H4 (cell line): Measurements from ENCODE around the gene PTPRN2. TPM values are rescaled to one million over a fixed set of nuclear protein-coding genes. Genes with fewer than 3 reads are reported as not detected.

Experiments
- DNase-seq: peaks from one replicate; pipeline ENCODE4 v3.0.0-alpha.2; 2015; ENCODE audit warnings: low spot score
- total RNA-seq: library from RNA; depleted of rRNA; stranded (reverse); fragments of >200 nt; shearing (Covaris generic); gene quantifications from 2 replicates; pipeline ENCODE4 v1.2.3, GENCODE V29; 2014

The PTPRN2 gene
- total RNA-seq, 1 experiment from 2014 or later: 0.97 TPM

DNA sequence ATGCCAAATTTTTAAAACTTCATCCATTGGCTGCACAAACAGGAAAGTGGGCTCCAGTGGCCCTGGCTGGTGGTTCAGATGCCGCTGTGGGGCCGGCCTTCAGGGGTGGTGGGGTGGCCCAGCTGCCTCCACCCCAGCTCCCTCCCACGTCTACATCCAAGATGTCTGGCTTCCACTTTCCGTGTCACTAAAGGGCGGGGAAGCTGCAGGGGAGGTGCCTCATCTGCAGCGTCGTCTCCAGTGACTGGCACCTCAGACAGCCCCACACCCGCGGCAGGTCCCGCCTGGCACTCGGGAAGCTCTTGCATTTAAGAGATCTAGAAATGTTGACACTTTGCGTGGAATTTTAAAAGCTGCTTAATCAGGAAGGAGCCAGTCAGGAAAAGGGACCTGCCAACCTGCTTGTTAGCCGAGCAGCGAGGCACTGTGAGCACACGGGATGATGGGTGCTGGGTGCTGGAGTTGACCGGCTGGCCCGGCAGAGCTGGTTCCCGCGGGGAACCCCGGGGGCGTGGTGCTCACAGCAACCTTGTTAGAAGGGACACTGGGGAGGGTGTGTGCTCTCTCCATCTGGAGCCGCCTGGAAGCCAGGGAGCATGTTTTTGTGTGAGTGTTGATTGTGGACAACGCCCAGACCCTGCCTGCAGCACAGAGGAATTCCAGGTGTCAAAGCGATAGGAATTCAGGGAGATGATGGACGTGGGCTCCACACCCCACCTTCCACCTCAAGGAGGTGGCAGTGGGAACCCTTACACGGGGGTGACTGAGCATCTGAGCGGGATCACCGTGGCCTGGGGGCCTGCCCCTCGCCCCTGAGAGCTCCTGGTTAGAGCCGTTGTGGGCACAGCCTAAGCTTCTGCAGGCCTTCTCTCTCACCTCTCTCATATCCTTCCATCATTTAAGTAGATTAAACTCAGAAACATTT is 320.5 kb downstream of the PTPRN2 start:
- no peak for DNase-seq

GRCh38 chr7:158266426-158266816 is 321.2 kb downstream of the PTPRN2 start:
- no peak for DNase-seq

GRCh38 chr7:158265743-158266080 is 321.9 kb downstream of the PTPRN2 start:
- no peak for DNase-seq

GRCh38 chr7:158264881-158265742 is 322.5 kb downstream of the PTPRN2 start:
- DNase-seq: no peak

DNA sequence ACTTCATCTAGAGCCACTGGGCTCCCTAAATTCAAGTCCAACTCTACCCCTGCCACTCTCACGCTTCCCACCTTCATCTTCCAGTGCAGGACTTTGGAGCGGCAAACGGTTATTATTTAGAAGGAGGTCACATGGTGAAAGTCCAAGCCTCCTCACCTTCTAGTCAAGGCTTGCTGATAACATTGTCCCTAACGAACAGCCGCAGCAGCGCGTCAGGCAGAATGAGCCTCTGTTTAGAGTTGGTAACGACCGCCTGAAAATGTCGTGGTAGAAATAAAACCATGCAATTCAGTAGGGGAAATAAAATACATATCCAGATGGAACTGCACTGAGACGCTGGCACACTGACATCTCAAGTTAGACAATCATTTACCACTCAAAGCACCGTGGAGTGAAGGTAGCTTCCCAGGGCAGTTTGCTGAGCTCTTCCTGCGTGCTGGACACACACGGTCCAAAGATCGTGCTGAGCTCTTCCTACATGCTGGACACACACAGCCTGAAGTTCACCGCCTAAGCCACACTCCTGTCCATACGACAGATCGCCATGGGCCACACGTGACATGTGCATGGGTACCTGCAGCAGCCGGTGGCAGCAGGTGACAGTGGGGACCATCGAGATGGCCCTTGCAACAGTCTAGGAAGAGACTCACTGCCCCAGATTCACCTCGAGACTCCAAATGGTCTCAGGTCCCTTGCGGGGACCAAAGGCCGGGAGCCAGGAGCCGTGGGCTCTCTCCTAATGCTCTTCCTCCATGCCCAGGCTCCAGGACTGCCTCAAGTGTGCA is 323.5 kb downstream of the PTPRN2 start:
- no peak for DNase-seq

- no peak for DNase-seq
Observed at GRCh38 chr7:158263110-158263963, 324.3 kb downstream of the PTPRN2 start.

GRCh38 chr7:158262284-158263109 is 325.1 kb downstream of the PTPRN2 start:
- no peak for DNase-seq

GRCh38 chr7:158261362-158262235 is 326.0 kb downstream of the PTPRN2 start:
- no peak for DNase-seq

DNA sequence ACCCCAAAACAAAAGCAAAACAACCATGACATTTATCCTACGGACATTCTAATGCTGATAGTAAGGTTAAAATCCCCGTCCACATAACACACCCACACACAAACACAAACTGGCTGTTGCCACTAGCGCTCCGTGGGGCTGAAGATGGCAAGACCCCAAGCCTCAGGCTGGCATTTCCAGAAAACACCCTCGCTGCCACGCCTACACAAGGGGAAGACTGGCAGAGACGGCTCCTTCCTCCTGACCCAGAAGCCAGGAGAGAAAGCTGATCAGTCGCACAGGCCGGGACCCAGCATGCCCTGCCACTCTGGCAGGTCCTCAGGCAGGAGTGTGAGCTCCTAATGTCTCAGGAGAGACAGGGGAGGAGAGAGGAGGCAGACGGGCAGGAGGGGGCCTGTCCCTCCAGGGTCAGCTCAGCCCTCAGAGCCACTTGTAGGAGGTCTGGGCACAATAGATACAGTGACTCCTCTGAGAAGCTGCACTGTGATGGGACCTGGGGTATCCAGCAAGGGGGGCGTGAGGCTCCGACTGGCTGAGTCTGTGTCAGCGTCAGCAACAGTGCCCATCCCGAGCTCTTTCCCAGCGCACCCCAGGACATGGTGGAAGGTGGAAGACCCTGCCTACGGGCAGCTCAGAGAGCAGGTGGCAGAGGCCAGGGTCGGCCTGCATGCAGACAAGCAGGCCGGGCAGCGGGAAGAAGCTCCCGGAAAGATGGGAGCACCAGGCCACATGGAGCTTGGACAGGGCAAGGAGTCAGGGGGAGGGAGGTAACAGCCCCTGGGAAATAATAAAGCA is 326.9 kb downstream of the PTPRN2 start:
- DNase-seq: no peak

DNA sequence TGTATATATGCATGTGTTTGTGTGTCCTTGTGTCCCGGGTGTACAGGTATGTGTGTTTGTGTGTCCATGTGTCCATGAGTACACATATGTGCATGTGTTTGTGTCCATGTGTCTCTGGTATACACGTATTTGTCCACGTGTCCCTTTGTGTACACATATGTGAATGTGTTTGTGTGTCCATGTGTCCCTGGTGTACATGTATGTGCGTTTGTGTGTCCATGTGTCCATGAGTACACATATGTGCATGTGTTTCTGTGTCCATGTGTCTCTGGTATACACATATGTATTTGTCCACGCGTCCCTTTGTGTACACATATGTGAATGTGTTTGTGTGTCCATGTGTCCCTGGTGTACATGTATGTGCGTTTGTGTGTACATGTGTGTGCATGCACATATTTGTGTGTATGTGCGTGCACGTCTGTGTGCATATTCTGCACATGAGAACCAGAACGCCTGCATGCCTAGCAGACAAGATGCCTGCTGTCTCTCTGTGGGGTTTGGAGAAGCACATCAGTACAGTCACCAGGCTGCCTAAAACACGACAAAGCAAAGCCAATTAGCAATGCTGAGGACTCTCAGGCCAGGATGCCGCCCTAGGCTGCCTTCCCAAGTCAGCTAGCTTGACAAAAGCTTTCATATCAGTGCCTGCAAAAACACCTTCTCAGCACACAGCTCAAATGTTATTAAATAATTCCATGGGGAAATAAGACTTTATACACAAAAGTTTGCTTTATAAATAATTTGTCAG is 327.8 kb downstream of the PTPRN2 start:
- DNase-seq: no peak

DNA sequence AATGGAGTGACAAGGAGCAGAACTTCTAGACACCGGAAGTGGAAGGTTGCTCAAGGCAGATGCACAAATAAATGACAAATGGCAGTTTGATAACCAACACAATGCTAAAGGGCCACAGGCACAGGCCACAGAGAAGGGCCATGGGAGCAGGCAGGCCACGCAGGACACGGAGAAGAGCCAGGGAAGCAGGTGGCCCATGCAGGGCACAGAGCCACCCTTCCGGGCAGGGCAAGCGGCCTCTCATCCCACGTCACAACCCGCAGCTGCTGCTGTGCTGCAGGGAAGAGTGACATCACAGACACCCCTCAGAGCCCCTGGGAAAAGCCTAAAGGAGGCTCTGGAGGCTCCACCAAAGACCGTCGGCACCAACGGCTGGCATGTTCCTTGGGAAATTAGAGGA is 328.5 kb downstream of the PTPRN2 start:
- DNase-seq: no peak

GRCh38 chr7:158258411-158259130 is 329.1 kb downstream of the PTPRN2 start:
- no peak for DNase-seq

DNA sequence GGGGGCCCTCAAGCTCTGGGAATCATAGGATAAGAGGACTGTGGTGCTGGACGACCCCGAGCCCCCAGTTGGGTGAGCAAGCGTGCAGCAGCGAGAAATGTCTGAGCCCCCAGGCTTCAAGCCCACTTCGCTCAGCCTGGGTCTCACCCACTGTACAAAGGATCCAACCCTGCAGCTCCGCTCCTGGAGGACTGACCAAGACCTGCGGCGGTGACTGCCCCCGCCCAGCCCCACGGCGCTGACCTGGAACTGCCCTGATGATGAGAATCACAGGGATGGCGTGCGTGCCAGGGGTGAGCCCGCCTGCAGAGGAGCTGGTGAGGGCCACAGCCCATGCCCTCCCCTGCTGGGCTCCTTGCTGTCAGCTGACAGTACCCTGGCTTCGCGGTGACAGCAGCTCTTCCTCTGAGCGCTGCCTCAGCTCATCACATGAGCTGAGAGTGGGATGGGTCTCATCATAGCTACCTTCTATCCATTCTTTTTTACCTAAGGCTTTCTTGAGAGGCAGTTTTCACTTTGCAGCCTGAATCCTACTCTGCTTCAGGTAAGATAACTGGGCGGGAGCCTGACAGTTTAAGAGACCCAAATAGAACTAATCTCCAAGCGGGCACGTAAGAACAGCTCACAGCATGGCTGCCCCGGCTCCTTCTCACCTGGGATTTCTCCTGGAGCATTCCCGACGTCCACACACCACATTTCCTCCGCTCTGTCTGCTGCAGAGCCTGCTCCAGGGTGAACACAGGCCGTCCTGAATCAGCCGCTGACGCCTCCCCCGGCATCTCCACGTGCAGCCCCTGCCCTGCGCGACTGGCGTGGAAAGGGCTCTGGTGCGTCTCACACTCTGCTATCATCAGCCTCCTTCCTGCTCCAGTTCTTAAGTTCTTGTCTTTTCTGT is 329.9 kb downstream of the PTPRN2 start:
- DNase-seq: no peak

DNA sequence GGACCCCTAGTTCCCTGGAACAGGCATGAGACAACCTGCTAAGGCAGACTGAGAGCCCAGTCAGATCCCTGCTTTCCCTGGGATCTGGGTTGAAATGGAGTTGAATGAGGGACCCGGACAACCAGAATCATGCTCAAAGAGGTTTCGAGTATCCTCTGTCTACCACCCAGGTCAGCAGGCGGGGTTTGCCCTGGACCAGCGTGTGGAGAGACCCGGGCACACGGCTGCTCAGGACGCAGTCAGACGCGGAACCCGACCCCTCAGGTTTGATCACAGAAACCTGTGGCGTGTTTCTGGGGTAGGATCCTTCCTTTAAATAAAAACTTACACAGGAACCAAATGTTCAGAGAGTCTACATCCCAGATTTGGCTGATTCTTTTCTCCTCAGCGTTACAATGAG is 330.6 kb downstream of the PTPRN2 start:
- no peak for DNase-seq

- DNase-seq: no peak
Observed at GRCh38 chr7:158256091-158256816, 331.4 kb downstream of the PTPRN2 start.
